HCT116 (cell line): ENCODE data around the gene BTN1A1. TPM values are rescaled to one million over a fixed set of nuclear protein-coding genes. Genes with fewer than 3 reads are reported as not detected.

Source experiments
- ATAC-seq: fragments of 200-7000 bp; cut with Tn5 transposase; 2 replicates; pipeline ENCODE4 v1.9.1; 2020; ENCODE audit warnings: mild to moderate bottlenecking, moderate library complexity
- BruUV-seq: library from RNA; stranded (reverse); fragments of 400-500 nt; replicated peaks from 2 replicates; lab custom pipeline; 2021; lab: Mats Ljungman, UMichigan
- CTCF ChIA-PET: fragments of 300-600 bp; sonication (Branson Sonifier 250); formaldehyde crosslinking; loops from one replicate; lab custom pipeline; 2021; ENCODE audit warnings: antibody characterized with exemption; lab: Charles Lee
- POLR2A ChIA-PET: fragments of 300-600, 350-600 bp; sonication (Branson Sonifier 250); formaldehyde crosslinking; loops from one replicate; lab custom pipeline; 2021; ENCODE audit warnings: antibody characterized with exemption; lab: Charles Lee
- RAD21 ChIA-PET, 2 experiments: fragments of 300-600 bp; sonication (Branson Sonifier 250); formaldehyde crosslinking; loops; one replicate each; lab custom pipeline; 2023; ENCODE audit warnings: low total read pairs in 2 of 2; ENCODE audit not compliant: uncharacterized antibody in 2 of 2, unreplicated experiment in 2 of 2, low non-redundant PET in 1 of 2; lab: Charles Lee
- DNase-seq: peaks from one replicate; pipeline ENCODE4 v3.0.0-alpha.2; 2010; ENCODE audit warnings: low read depth, low spot score
- H2AFZ ChIP-seq: fragments of 200-600 bp; shearing (Covaris generic), sonication (generic); 2 replicates; pipeline ENCODE4 v1.6.1; 2017; ENCODE audit warnings: low read depth, mixed run types, mixed read lengths, antibody characterized with exemption, low read length; ENCODE audit not compliant: poor library complexity, severe bottlenecking
- H3K27ac ChIP-seq: 2 replicates; pipeline ENCODE4 v1.5.1; 2012; ENCODE audit warnings: low read depth, low read length
- H3K27me3 ChIP-seq: fragments of 200-600 bp; sonication (generic); 2 replicates; pipeline ENCODE4 v1.6.1; 2016; ENCODE audit warnings: mixed run types, low read length, mixed read lengths; ENCODE audit not compliant: insufficient read depth
- H3K36me3 ChIP-seq, 2 experiments: fragments of 200-500 bp in 1 of 2; fragments of 200-600 bp in 1 of 2; sonication (Bioruptor generic) in 1 of 2; sonication (generic) in 1 of 2; 2 replicates each; pipeline versions ENCODE4 v1.5.1 to v1.6.1; 2014 to 2016; ENCODE audit warnings: low read length in 2 of 2, inconsistent platforms in 1 of 2, mixed read lengths in 1 of 2, mixed run types in 1 of 2; ENCODE audit not compliant: insufficient read depth in 2 of 2, control insufficient read depth in 1 of 2
- H3K4me1 ChIP-seq, 2 experiments: fragments of 200-600 bp in 1 of 2; sonication (generic) in 1 of 2; 2 replicates each; pipeline versions ENCODE4 v1.5.1 to v1.6.1; 2012 to 2017; ENCODE audit warnings: low read length in 2 of 2, inconsistent platforms in 1 of 2, mild to moderate bottlenecking in 1 of 2, mixed read lengths in 1 of 2, mixed run types in 1 of 2, moderate library complexity in 1 of 2; ENCODE audit not compliant: insufficient read depth in 2 of 2, control insufficient read depth in 1 of 2
- H3K4me2 ChIP-seq: fragments of 200-600 bp; sonication (generic); 2 replicates; pipeline ENCODE4 v1.6.1; 2017; ENCODE audit warnings: mixed run types, low read length, mixed read lengths
- H3K4me3 ChIP-seq, 2 experiments: fragments of 200-600 bp in 1 of 2; sonication (generic) in 1 of 2; replicated peaks in 1 of 2; 2 replicates each; pipeline ENCODE4 v1.5.1; 2011 to 2016; ENCODE audit warnings: low read length in 2 of 2, control low read depth in 1 of 2, low read depth in 1 of 2, mild to moderate bottlenecking in 1 of 2, mixed read lengths in 1 of 2, mixed run types in 1 of 2
- H3K79me2 ChIP-seq: fragments of 200-600 bp; sonication (generic); 2 replicates; pipeline ENCODE4 v1.6.1; 2017; ENCODE audit warnings: mild to moderate bottlenecking, mixed run types, low read length, moderate library complexity, mixed read lengths; ENCODE audit not compliant: insufficient read depth
- H3K9ac ChIP-seq: fragments of 200-600 bp; sonication (generic); 2 replicates; pipeline ENCODE4 v1.6.1; 2016; ENCODE audit warnings: low read length, mixed read lengths
- H3K9me2 ChIP-seq: fragments of 200-600 bp; sonication (generic), shearing (Covaris generic); 2 replicates; pipeline ENCODE4 v1.6.1; 2017; ENCODE audit warnings: mixed run types, mild to moderate bottlenecking, moderate library complexity; ENCODE audit not compliant: insufficient read depth
- H3K9me3 ChIP-seq, 2 experiments: fragments of 200-500 bp in 1 of 2; fragments of 200-600 bp in 1 of 2; sonication (Bioruptor generic) in 1 of 2; sonication (generic) in 1 of 2; 2 replicates each; pipeline ENCODE4 v1.6.1; 2014 to 2017; ENCODE audit warnings: low read length in 2 of 2, mixed read lengths in 2 of 2, inconsistent platforms in 1 of 2, low read depth in 1 of 2, mild to moderate bottlenecking in 1 of 2, mixed run types in 1 of 2, moderate library complexity in 1 of 2; ENCODE audit not compliant: control insufficient read depth in 1 of 2, insufficient read depth in 1 of 2
- H4K20me1 ChIP-seq: fragments of 200-600 bp; sonication (generic), shearing (Covaris generic); 2 replicates; pipeline ENCODE4 v1.6.1; 2017; ENCODE audit warnings: mixed run types, mild to moderate bottlenecking, moderate library complexity; ENCODE audit not compliant: insufficient read depth
- CBX3 ChIP-seq: IDR thresholded peaks from 2 replicates; pipeline ENCODE4 v1.6.1; 2012; ENCODE audit warnings: low read depth
- CTCF ChIP-seq, 3 experiments: fragments of 200-600 bp in 1 of 3; sonication (generic) in 1 of 3; IDR thresholded peaks in 2 of 3; conservative IDR thresholded peaks in 1 of 3; 2 replicates each; pipeline ENCODE4 v1.5.1; 2012 to 2017; ENCODE audit warnings: low read depth in 2 of 3, low read length in 2 of 3, antibody characterized with exemption in 1 of 3, borderline replicate concordance in 1 of 3, control low read depth in 1 of 3, mild to moderate bottlenecking in 1 of 3, mixed read lengths in 1 of 3, mixed run types in 1 of 3, moderate library complexity in 1 of 3; ENCODE audit not compliant: insufficient read depth in 1 of 3
- MAX ChIP-seq: IDR thresholded peaks from 2 replicates; pipeline ENCODE4 v1.6.1; 2012
- RAD21 ChIP-seq: IDR thresholded peaks from 2 replicates; pipeline ENCODE4 v1.6.1; 2012; ENCODE audit warnings: low read depth, mild to moderate bottlenecking
- SIN3A ChIP-seq: IDR thresholded peaks from 2 replicates; pipeline ENCODE4 v1.6.1; 2012; ENCODE audit warnings: low read depth
- SP1 ChIP-seq: IDR thresholded peaks from 2 replicates; pipeline ENCODE4 v1.6.1; 2012; ENCODE audit warnings: low read depth
- SRF ChIP-seq: IDR thresholded peaks from 2 replicates; pipeline ENCODE4 v1.6.1; 2012; ENCODE audit warnings: low read depth
- TCF7L2 ChIP-seq: IDR thresholded peaks from 2 replicates; pipeline ENCODE4 v1.7.0; 2011; ENCODE audit warnings: borderline replicate concordance, inconsistent platforms; ENCODE audit not compliant: insufficient read depth, insufficient read length; ENCODE audit errors: extremely low read depth
- intact Hi-C: fragments of 100-400 bp; cut with micrococcal nuclease; formaldehyde crosslinking; loops from 2 replicates; pipeline ENCODE4 v1.10.0; 2022
- total RNA-seq: library from RNA; stranded (reverse); gene quantifications from one replicate; pipeline ENCODE4 v1.2.1, GENCODE V29; 2021; ENCODE audit not compliant: unreplicated experiment

The BTN1A1 gene
- total RNA-seq, 1 experiment from 2014 or later: 0.32 TPM

GRCh38 chr6:26514984-26515383, 14.9 kb downstream of the BTN1A1 start:
- no peaks in the 10 kb centered on the region for H3K9me3 ChIP-seq
- intact Hi-C loops: no loop called here
- no peak for TF ChIP-seq SRF
- TF ChIP-seq CTCF (IDR thresholded peaks at IDR 0.05 in 2 of 3, conservative IDR thresholded peaks at IDR 0.05 in 1 of 3; ENCODE audit: borderline replicate concordance in 1 of 3, insufficient read depth in 1 of 3, low read depth in 2 of 3, low read length in 2 of 3): no peak
- no peak for TF ChIP-seq RAD21
- TF ChIP-seq TCF7L2: no peak
- TF ChIP-seq SIN3A: no peak
- no peak for TF ChIP-seq CBX3
- no peak for TF ChIP-seq MAX
- TF ChIP-seq SP1: no peak
- H3K4me3 ChIP-seq: no peak overlapping the region
- no peak for ATAC-seq
- DNase-seq: no peak
- POLR2A ChIA-PET: no interaction called here
- no peak overlapping the region for H3K27ac ChIP-seq
- H3K4me1 ChIP-seq: peaks cover 1 to 21% of the 10 kb centered on the region in 2 experiments; a peak in 3 of 4 replicates
- no peaks in the 10 kb centered on the region for H4K20me1 ChIP-seq
- H3K36me3 ChIP-seq: no peaks in the 10 kb centered on the region
- no peaks in the 10 kb centered on the region for H3K9me2 ChIP-seq
- no TSS peak for BruUV-seq
- no peaks in the 10 kb centered on the region for H3K27me3 ChIP-seq
- no peak overlapping the region for H3K9ac ChIP-seq
- no peak overlapping the region for H3K4me2 ChIP-seq
- RAD21 ChIA-PET: no interaction called here
- CTCF ChIA-PET: no interaction called here
- H3K79me2 ChIP-seq: no peaks in the 10 kb centered on the region
- H2AFZ ChIP-seq: peak overlapping the region; percentile 29
